Retinal pigment epithelial cell (primary cell): ENCODE results near the gene STX16.
A peak's percentile ranks its signal among the peaks of the same experiment; 100 is the strongest.
"Not testable (repeated sequence)": the region's sequence is repeated elsewhere in the genome, so short reads cannot be mapped to it uniquely, and the experiment has no call there.

Source experiments
- DNase-seq: peaks from one replicate; pipeline ENCODE4 v3.0.0-alpha.2; 2010; ENCODE audit warnings: low read depth
- H3K4me3 ChIP-seq: 2 replicates; pipeline ENCODE4 v1.5.1; 2011; ENCODE audit warnings: mild to moderate bottlenecking, low read length, control low read depth, moderate library complexity
- CTCF ChIP-seq: conservative IDR thresholded peaks from 2 replicates; pipeline ENCODE4 v1.5.1; 2011; ENCODE audit warnings: low read depth, low read length, control low read depth, inconsistent platforms

The STX16 gene

GRCh38 chr20:58646257-58646656 is 4.8 kb upstream of the STX16 start:
- DNase-seq, result no peak
- H3K4me3 ChIP-seq, result no peak overlapping the region
- TF ChIP-seq CTCF, result no peak

- DNase-seq, result no peak
- H3K4me3 ChIP-seq, result no peak overlapping the region
- TF ChIP-seq CTCF, result no peak
Observed at GRCh38 chr20:58646703-58647102, 4.4 kb upstream of the STX16 start.

- DNase-seq, result no peak
- H3K4me3 ChIP-seq, result no peak overlapping the region
- TF ChIP-seq CTCF, result no peak
Observed at GRCh38 chr20:58647162-58647795, 3.8 kb upstream of the STX16 start.

- no peak for TF ChIP-seq CTCF
- no peak overlapping the region for H3K4me3 ChIP-seq
- peak; percentile 60 for DNase-seq
Observed at GRCh38 chr20:58647796-58648501, 3.1 kb upstream of the STX16 start.

DNA sequence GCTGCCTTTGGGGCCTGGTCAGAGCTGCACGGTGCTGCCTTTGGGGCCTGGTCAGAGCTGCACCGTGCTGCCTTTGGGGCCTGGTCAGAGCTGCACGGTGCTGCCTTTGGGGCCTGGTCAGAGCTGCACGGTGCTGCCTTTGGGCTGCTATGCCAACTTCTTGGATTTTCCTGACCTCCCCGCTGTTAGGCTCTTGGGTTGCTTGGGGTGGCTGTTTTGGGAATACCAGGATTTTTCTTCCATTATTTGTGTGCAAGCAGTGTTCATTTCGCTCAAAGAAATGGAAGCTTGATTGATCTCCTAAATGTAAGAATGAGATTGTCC is 2.6 kb upstream of the STX16 start:
- DNase-seq, H3K4me3 ChIP-seq: not testable (repeated sequence)

DNA sequence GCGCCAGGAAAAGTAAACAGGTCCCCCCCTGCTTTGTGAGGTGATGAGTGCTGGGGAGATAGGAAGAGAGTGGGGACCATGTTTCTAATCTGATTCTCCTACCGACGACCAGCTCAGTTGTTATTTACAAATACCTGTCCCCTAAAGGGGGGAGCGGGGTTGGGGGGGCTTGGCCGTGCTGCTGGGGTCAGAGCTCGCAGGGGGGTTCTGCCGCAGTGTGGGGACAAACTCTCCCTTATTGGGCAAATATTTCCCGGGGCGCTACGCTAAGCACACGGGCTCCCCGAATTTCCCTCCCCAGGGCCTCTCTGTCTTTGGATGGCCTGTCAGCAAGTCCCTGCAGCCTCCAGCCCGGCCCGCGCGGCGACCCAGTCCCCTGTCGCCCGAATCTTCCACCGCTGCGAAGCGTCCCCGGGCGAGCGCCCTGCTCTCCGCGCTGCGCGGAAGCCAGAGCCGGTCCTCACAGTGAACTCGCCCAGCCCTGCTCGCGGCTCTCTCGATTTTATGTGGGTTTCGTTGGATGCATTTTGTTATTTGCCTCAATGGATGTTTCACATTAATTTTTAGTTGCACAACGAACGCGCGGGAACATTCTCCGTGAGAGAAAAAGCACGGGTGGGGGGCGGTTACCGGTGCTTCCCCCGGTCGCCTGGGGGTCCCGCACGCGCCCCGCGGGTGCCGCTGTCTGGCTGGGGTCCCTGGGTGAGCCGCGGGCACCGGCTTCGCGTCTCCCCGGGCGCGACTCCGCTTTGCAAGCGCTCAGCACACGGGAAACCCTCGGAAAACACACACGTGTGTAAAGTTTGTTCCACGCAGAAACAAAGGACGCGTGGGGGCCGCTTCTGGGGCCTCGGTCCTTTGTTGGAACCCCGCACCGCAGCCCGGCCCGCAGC is 1.5 kb upstream of the STX16 start:
- no peak for TF ChIP-seq CTCF
- peak overlapping the region; percentile 43 for H3K4me3 ChIP-seq

GRCh38 chr20:58650181-58650775 is 805 bp upstream of the STX16 start:
- TF ChIP-seq CTCF, result no peak
- DNase-seq, result no peak
- H3K4me3 ChIP-seq, result peak overlapping the region; percentile 79

More for the DNA sequence above, 1.5 kb upstream of the STX16 start:
- DNase-seq, result no peak
